Measurements from ENCODE around the gene RALGPS1. TPM values are rescaled to one million over a fixed set of nuclear protein-coding genes. Genes with fewer than 3 reads are reported as not detected.

The RALGPS1 gene
- total and polyA plus RNA-seq, 2 of the 13 experiments (the other 11 are each of a cell fraction or from before 2014, with no cell fraction given) = 3.7 to 6.5 TPM

GRCh38 chr9:127262602-127263001 lies 348.0 kb downstream of the RALGPS1 start:
- Histone ChIP-seq H3K79me2 (ENCODE audit: insufficient read depth, low read length) (no peaks in the 10 kb centered on the region), H3K9me3 (ENCODE audit: low read length) (no peaks in the 10 kb centered on the region), H3K4me1 (ENCODE audit: insufficient read depth, low read length) (no peaks in the 10 kb centered on the region), H3K4me3 (replicated peaks in 1 of 3; ENCODE audit: insufficient read depth in 1 of 3, low read depth in 2 of 3, low read length in 3 of 3) (no peak overlapping the region), H3K27me3 (ENCODE audit: control insufficient read depth in 1 of 2, insufficient read depth in 2 of 2, low read length in 2 of 2) (no peaks in the 10 kb centered on the region), H3K27ac (ENCODE audit: extremely low read length, insufficient read depth, low read length) (no peak overlapping the region), H3K4me2 (ENCODE audit: low read depth, low read length) (no peak overlapping the region), H4K20me1 (ENCODE audit: insufficient read depth, low read length) (no peaks in the 10 kb centered on the region), H3K9ac (ENCODE audit: insufficient read depth, low read depth, low read length) (no peak overlapping the region), H2AFZ (ENCODE audit: low read length) (no peak overlapping the region), H3K36me3 (replicated peaks in 1 of 2; ENCODE audit: control insufficient read depth in 1 of 2, insufficient read depth in 2 of 2, low read length in 2 of 2) (no peaks in the 10 kb centered on the region)
- DNase-seq (ENCODE audit: low spot score) = no peak
- no peak for ATAC-seq
- no peak for FAIRE-seq
- no TSS peak for BruUV-seq (replicated peaks)
- ChIA-PET CTCF (ENCODE audit: low intra/inter-chr PET ratio, low total read pairs) (no interaction called here), POLR2A (no interaction called here)
- intact Hi-C loops (cut with micrococcal nuclease; ENCODE audit: unreplicated experiment) (no loop called here), in situ Hi-C loops (cut with HindIII; ENCODE audit: extremely low pct_ligation_motif_present, low pct_unique_long_range_greater_than_20kb) (no loop called here)
- TF ChIP-seq TMF1 (CRISPR knock-in tag; IDR thresholded peaks at IDR 0.05; ENCODE audit: low read depth) (no peak), ZSCAN21 (CRISPR knock-in tag; IDR thresholded peaks at IDR 0.05; ENCODE audit: borderline replicate concordance) (no peak), NCOA2 (CRISPR knock-in tag; IDR thresholded peaks at IDR 0.05) (no peak), RARA (CRISPR knock-in tag; IDR thresholded peaks at IDR 0.05) (no peak), ZFP36 (IDR thresholded peaks at IDR 0.05; ENCODE audit: borderline replicate concordance, low read depth, low read length, partially characterized antibody) (no peak), SOX5 (CRISPR knock-in tag; IDR thresholded peaks at IDR 0.05; ENCODE audit: borderline replicate concordance) (no peak), HDAC2 (CRISPR knock-in tag; IDR thresholded peaks at IDR 0.05) (no peak), BCLAF1 (IDR thresholded peaks at IDR 0.05) (no peak), ZBTB26 (CRISPR knock-in tag; IDR thresholded peaks at IDR 0.05; ENCODE audit: borderline replicate concordance) (no peak), ZNF224 (CRISPR knock-in tag; IDR thresholded peaks at IDR 0.05) (no peak), NFKB2 (CRISPR knock-in tag; IDR thresholded peaks at IDR 0.05; ENCODE audit: borderline replicate concordance) (no peak)
- TF ChIP-seq, protein P1, sequence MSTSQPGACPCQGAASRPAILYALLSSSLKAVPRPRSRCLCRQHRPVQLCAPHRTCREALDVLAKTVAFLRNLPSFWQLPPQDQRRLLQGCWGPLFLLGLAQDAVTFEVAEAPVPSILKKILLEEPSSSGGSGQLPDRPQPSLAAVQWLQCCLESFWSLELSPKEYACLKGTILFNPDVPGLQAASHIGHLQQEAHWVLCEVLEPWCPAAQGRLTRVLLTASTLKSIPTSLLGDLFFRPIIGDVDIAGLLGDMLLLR (CRISPR knock-in tag; IDR thresholded peaks at IDR 0.05) = no peak
- TF ChIP-seq, protein P2, sequence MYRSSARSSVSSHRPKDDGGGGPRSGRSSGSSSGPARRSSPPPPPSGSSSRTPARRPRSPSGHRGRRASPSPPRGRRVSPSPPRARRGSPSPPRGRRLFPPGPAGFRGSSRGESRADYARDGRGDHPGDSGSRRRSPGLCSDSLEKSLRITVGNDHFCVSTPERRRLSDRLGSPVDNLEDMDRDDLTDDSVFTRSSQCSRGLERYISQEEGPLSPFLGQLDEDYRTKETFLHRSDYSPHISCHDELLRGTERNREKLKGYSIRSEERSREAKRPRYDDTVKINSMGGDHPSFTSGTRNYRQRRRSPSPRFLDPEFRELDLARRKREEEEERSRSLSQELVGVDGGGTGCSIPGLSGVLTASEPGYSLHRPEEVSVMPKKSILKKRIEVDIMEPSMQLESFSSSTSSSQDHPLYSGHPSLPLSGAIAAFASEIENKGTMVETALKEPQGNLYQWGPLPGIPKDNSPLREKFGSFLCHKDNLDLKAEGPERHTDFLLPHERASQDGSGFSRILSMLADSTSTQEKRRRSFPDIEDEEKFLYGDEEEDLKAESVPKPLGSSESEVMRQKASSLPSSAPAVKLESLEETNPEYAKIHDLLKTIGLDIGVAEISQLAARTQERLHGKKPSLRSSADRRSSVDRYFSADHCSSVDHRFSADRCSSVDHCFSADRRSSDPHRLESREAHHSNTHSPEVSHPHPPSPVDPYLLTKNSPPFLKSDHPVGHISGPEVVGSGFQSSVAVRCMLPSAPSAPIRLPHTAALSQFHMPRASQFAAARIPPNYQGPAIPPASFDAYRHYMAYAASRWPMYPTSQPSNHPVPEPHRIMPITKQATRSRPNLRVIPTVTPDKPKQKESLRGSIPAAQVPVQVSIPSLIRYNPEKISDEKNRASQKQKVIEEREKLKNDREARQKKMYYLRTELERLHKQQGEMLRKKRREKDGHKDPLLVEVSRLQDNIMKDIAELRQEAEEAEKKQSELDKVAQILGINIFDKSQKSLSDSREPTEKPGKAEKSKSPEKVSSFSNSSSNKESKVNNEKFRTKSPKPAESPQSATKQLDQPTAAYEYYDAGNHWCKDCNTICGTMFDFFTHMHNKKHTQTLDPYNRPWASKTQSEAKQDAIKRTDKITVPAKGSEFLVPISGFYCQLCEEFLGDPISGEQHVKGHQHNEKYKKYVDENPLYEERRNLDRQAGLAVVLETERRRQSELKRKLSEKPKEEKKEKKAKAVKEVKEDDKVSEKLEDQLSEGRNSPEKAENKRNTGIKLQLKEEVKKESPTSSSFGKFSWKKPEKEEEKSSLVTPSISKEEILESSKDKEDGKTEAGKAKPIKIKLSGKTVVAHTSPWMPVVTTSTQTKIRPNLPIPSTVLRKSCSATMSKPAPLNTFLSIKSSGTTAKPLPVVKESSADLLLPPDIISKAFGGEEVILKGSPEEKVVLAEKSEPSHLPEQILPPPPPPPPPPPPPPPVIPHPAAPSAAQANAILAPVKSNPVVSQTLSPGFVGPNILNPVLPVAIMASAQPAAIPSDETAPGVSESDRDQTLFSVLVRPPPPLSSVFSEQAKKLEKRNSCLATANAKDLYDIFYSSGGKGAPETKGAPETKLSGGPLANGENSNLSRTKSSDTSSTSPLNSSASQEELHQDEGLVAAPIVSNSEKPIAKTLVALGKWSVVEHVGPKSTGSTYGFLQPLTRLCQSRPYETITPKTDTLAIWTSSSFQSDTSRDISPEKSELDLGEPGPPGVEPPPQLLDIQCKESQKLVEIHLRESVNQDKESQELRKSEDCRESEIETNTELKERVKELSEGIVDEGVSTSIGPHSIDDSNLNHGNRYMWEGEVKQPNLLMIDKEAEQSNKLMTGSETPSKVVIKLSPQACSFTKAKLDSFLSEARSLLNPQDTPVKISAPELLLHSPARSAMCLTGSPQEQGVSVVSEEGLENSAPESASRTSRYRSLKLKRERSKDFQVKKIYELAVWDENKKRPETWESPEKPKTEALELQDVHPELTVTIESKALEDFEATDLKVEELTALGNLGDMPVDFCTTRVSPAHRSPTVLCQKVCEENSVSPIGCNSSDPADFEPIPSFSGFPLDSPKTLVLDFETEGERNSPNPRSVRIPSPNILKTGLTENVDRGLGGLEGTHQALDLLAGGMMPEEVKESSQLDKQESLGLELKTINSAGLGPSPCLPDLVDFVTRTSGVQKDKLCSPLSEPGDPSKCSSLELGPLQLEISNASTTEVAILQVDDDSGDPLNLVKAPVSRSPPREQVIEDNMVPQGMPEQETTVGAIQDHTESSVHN (CRISPR knock-in tag; IDR thresholded peaks at IDR 0.05) = no peak

Data from HepG2 (cell line).